Measurements from ENCODE around the gene EN2.
A peak's percentile ranks its signal among the peaks of the same experiment; 100 is the strongest.

The EN2 gene

DNA sequence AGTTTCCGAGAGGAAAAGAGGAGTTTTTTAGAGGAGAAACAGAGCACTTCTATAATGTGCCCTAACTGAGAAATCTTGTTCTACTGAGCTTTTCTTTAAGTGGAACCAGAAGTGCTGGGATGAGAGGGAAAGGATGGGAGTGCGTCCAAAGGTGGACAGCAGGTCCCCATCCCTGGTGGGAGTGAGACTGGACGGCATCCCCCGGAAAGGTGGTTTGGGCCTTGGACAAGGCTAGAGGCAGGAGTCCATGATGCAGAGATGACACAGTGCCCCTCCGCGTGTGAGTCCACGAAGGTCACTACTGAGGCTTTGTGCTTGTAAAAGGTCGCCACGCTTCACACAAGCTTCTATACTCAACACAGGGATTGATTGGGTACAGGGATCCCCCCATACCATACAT, 6.1 kb upstream of the EN2 start:
- DNase-seq: no peak

GRCh38 chr7:155452505-155453295, 5.2 kb upstream of the EN2 start:
- DNase-seq: no peak

DNA sequence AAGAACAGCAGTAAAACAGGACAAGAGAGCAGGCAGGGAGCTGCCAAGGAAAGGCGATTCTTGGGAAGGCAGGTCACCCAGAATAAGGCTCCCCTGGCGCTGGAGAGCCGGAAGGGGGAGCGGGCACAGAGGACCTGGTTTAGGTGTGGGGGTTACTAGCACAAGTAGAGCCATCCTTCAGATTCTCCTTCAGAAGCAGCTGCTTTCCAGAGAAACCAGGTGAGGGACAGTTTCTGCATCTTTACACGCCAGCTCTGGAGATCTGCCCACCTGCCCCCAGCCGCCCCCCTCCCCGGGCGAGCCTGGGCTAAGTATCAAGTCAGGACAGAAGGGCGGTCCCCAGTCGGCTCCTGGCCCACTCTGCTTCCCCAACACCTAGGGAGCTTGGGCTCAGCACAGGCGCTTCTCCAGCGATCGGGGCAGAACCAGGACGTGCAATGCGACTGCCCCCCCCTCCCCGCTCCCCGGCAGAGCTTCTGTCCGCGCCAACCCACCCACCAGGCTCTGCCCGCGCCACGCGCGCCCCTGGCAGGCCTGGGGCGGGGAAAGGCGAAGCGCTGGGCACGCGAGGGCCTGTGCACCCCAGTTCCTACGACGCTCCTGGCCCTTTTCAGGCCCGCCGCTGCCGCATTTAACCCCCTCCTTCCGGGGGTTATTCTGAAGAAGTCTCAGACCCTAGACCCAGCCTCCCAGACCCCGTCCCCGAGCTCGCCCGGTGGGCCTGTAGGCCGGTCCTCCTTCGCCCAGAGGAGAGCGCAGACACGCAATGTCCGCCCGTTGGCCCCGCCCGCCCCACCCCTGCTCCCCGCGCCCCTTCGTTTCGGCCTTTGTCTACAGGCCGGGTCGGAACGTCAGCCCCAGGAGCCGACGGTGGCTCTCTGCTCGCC, 4.4 kb upstream of the EN2 start:
- no peak for DNase-seq

DNA sequence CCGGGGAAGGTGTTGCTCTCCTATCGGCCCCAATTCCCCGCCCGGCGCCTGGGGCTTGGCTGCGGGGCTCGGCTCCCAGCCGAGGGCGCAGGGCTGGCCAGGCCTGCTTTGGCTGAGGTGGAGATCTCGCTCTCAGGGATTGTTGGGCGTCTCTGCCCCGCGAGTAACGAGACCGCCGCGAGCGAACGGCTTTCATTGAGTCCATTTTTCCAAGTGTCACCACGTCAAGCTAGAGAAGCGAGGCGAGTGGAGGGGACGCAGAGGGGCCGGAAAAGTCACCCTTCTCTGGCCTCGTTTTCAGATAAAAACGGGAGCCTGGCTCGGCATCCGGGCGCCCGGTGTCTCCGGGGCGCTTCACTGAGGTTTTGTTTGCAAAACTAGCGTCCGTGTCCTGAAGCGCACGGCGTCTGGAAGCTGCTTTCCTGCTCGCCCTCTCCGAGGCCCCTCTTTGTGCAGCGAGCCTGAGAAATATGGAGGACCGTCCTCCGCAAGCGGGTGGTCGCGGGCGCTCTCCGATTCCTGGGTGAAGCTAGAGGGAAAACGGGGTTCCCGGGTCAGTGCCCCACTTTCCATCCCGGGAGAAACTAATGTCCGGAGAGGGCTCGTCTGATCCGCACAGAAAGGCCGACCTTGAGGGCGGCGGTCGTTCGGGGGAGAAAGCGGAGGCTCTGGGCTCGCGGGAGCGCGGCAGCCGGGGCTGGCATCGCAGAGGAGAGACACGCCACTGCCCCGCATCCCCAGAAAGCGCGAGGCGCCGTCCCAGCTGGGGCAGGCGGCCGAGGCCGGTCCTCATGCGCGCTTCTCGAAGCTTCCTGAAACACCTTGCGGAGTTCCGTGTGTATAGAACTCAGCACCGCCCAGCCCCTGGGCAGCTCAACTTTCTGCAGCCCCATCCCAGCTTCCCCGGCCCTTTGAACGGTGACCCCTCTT, 3.5 kb upstream of the EN2 start:
- no peak for DNase-seq

DNA sequence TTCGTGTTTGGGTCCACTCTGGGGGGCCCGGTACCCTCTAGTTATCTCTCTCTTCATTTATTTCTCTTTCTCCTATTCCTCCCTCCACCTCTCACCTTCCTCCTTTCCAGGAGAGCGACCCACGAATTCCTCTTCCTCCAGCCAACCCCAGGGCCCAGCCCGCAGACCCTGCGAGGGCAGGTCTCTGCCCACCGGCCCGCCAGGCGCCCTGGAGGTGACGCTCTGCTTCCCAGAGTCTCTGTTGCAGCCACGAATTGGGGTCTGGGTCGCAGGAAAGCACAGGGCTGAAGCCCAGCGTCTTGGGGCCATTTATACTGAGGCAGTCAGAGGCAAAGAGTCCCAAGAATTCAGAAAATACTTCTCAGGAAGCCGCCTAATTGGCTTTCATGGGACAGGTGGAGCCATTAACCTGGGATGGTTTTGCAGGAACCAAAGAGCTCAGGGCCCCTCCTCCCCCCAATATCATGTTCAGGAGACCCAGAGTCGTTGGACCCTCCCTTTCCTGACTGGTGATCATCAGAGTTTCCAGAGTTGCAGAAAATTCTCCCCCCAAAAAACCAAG, 2.7 kb upstream of the EN2 start:
- no peak for DNase-seq

GRCh38 chr7:155455776-155456737, 1.9 kb upstream of the EN2 start:
- DNase-seq: no peak

DNA sequence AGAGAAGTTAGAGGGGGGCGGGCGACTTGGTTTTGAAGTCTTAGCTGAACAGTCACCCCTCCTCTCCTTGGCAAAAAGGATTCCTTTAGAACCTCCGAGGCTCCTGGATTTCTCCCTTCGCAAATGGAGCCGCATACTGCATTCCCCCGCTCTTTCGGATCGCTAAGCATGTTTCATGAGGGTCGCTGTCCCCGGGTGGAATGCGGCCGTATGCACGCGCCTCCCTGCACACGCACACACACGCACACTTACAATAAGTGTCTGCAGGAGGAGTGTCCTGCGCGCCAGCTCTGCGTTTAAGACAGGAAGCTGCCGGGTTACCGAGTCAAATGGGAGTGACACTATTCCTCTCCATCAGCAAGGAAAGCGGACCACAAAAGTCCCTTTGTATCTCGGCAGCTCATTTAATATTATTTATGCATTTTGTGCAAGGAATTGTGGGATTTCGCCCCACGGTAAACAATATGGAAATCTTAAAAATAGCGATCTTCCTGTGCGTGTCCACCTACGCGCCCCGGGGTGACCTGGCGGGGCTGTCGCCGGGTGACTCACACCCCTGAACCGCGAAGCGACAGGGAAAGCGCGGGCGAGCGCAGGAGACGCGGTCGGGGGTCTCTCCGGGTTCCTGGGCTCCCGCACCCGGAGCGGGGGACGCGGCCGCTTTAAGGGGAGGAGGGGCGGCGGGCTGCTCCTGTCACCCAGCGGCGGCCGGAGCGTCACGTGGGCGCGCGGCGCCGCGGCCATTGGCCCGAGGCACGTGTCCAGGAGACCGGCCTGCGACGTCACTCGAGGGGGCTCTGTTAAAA, 988 bp upstream of the EN2 start:
- DNase-seq: peak; percentile 58 to 76

DNA sequence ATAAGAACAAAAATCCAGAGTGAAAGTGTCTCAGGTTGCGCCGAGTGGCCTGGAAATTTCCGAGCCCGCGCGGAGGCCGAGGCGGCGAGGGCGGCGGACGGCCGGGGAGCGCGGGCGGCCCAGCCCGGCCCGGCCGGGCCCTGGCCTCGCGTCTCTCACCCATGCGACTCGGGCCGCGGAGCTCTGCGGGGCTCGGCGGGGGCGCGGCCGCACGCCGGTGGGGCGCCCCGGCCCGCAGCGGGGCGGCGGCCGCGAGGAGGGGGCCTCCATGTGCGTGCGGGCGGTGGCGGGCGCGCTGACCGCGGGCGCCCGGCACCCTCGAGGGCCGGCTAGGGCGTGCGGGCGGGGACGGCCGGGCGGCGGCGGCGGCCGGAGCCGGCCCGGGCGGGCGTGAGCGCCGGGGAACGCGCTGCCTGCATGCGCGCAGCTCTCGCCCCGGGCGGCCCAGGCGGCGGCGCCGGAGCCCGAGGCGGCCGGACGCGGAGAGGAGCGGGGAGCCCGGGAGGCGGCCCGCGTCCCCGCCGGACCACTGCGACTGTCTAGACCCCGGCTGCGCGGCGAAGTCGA, 302 bp upstream of the EN2 start:
- peak in 1 of 2 experiments; percentile 5 for DNase-seq

DNA sequence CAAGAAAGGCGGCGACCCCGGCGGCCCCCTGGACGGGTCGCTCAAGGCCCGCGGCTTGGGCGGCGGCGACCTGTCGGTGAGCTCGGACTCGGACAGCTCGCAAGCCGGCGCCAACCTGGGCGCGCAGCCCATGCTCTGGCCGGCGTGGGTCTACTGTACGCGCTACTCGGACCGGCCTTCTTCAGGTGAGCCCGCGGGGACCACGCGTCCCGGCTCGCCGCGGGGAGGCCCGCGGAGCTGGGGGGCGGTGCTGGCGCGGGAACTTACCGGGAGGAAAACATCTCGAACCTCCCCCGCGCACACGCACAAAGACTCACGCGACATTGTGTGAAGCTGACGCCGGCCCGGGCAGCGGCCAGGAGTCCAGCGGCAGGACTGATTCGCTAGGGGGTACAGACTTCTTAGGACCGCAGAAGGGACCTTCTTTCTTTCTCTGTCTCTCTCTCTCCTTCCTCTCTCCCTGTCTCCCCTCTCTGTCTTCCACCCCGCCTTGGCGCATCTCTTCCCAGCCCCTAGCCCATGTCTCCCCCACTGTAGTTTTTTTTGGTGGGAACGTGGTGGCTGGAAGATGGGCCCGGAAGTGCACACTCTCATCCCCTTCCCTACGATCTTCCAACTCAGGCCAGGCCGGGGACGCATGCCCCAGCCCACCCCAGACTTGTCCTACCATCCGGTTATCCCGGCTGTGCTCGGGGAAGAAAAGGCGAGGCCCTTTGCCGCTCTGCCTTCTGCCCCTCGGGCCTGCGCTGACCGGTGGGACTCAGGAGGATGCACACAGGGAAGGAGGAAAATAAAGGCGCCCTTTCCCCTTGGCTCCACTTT, 1.2 kb downstream of the EN2 start:
- no peak for DNase-seq

- DNase-seq: no peak
Observed at GRCh38 chr7:155459700-155460461, 2.0 kb downstream of the EN2 start.

DNA sequence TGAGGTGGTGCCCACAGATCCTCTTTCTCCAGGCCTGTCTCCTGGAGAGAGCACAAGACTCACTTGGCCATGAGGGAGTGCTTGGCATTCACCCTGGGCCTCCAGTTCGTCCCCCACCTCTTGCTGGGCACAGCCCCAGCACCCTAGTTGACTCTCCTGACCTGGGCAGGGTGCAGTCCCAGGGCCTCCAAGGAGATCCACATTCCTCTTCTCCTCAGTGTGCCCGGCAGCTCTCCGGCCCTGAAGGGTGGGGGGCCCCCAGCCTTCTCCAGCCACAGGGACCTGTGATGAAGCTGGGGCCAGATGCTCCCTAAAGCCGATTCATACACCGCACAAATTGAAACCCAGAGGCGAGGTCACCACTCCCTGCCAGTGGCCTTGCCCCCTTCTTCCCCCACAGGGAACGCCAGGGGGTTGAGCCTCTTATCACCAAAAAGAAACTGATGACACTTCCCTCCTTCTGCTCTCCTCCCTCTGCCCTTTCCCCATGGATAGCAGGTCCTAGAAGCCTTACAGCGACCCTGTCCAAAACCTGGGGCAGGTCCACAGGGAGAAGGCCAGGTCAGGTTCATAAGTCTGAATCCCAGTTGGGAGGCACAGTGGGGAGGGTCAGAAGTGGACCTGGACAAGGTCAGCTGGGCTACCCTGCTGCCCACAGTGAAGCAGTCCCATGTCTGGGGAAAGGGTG, 3.1 kb downstream of the EN2 start:
- DNase-seq: no peak

- DNase-seq: no peak
Observed at GRCh38 chr7:155461631-155462030, 3.7 kb downstream of the EN2 start.

DNA sequence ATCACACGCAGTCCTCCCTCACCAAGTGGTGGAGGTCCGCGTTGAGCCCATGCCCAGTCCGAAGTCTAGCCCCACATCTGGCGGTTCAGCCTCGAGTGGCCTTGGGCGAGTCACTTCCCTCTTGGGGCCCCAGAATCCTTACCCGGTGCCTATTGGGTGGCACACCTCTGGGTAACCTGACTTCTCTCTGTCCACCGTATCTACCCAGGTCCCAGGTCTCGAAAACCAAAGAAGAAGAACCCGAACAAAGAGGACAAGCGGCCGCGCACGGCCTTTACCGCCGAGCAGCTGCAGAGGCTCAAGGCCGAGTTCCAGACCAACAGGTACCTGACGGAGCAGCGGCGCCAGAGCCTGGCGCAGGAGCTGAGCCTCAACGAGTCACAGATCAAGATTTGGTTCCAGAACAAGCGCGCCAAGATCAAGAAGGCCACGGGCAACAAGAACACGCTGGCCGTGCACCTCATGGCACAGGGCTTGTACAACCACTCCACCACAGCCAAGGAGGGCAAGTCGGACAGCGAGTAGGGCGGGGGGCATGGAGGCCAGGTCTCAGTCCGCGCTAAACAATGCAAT, 4.3 kb downstream of the EN2 start:
- no peak for DNase-seq

- no peak for DNase-seq
Observed at GRCh38 chr7:155463114-155463811, 5.3 kb downstream of the EN2 start.

GRCh38 chr7:155464183-155464582, 6.3 kb downstream of the EN2 start:
- no peak for DNase-seq

DNA sequence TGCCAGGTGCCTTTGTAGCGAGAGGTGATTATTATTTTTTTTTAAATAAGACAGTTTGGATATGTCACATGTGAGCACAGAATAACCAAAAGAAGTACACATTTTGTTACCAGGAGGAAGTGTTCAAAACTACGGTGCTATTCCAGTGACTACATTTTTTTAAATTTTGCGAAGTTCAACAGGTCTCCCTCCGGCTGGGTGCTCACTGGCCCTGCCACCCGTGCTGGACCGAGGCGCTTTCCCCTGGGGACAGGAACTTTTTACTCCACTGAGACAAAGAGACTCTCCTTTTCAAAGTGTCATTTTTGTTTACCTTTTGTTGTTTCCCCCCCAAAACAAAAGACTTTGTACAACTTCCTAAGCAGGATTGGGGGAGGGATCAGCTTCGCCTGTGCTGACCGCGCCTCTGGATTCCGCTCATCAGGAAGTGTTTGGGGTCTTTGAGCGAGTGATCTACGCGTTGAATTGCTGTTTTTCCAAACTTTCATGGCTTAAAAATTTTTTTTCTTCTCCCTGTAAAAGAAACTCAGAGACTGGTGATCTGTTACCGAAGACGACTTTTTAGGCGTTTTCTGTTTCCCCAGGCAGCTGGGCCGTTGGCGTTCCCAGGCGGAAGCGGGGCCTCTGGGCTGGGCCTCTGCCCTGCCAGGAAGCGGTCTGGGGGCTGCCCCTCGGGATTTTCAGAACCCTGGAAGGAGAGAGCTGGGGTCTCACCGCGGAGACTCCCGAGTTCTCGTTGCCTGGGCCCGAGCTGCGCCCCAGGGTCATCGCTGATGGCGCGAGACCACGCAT, 7.2 kb downstream of the EN2 start:
- no peak for DNase-seq
